Peyer's patch (tissue), 4 donors: ENCODE results near the gene SINHCAF.

Experiments
- CTCF ChIP-seq, 6 experiments: fragments of 450-650 bp in 4 of 6; fragments of 200-600 bp in 2 of 6; sonication (generic) in 1 of 6; IDR thresholded peaks; one replicate each; pipeline ENCODE4 v1.5.1; 2017 to 2019; ENCODE audit warnings: antibody characterized with exemption in 6 of 6, mild to moderate bottlenecking in 3 of 6, moderate library complexity in 1 of 6
- POLR2A ChIP-seq, 2 donors: fragments of 450-650 bp; IDR thresholded peaks; one replicate each; pipeline ENCODE4 v1.5.1; 2017; ENCODE audit warnings: antibody characterized with exemption in 2 of 2, mild to moderate bottlenecking in 2 of 2, moderate library complexity in 2 of 2

DNA sequence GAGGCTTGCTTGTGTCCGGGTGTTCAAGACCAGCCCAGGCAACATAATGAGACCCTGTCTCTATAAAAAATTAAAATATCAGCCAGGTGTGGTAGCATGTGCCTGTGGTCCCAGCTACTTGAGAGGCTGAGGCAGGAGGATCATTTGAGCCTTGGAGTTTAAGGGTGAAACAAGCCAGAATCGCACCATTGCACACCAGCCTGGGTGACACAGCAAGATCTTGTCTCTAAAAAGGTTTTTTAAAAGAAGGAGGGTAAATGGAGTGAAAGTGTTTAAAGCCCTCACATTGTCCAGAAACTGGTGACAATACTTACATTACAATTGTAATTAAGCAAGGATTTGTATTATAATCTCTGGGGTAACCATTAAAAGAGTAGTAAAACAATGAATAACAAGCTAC is 64.2 kb downstream of the SINHCAF start:
- TF ChIP-seq CTCF (IDR thresholded peaks at IDR 0.05) (no peak), POLR2A (IDR thresholded peaks at IDR 0.05) (no peak)
